ENCODE measurements around the gene C1orf115.
"Not testable (repeated sequence)": the region's sequence is repeated elsewhere in the genome, so short reads cannot be mapped to it uniquely, and the experiment has no call there.

C1orf115 gene

DNA sequence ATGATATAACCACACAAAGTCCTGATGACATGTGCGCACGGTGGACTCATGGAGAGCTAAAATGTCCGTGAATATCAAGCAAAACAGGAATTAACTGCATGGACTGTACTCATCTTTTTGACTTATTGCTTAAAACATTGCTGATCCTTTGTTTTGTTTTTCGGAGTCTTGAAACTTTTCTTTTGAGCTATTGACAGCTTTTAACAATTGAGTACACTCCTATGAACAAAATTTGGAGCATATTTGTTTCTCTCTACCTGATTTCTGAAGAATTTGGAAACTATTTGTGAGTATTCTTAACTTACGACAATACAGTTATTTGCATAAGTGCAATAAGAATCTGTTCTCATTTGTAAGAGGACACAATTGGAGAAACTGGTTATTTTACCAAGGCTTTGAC lies 25.8 kb downstream of the C1orf115 start:
- H3K9me3 ChIP-seq (ENCODE audit: control insufficient read depth in 5 of 5, low read length in 5 of 5); H3K4me3 ChIP-seq (ENCODE audit: low read depth in 1 of 5, low read length in 5 of 5); H3K27ac ChIP-seq (ENCODE audit: low read depth, low read length); H3K36me3 ChIP-seq (ENCODE audit: control insufficient read depth in 5 of 5, insufficient read depth in 5 of 5, low read length in 5 of 5); H3K9ac ChIP-seq (ENCODE audit: low read length in 5 of 5); H3K27me3 ChIP-seq (ENCODE audit: control insufficient read depth in 5 of 5, insufficient read depth in 4 of 5, low read length in 5 of 5); H3K4me1 ChIP-seq (ENCODE audit: control insufficient read depth in 5 of 5, insufficient read depth in 5 of 5, low read length in 5 of 5): not testable (repeated sequence)

DNA sequence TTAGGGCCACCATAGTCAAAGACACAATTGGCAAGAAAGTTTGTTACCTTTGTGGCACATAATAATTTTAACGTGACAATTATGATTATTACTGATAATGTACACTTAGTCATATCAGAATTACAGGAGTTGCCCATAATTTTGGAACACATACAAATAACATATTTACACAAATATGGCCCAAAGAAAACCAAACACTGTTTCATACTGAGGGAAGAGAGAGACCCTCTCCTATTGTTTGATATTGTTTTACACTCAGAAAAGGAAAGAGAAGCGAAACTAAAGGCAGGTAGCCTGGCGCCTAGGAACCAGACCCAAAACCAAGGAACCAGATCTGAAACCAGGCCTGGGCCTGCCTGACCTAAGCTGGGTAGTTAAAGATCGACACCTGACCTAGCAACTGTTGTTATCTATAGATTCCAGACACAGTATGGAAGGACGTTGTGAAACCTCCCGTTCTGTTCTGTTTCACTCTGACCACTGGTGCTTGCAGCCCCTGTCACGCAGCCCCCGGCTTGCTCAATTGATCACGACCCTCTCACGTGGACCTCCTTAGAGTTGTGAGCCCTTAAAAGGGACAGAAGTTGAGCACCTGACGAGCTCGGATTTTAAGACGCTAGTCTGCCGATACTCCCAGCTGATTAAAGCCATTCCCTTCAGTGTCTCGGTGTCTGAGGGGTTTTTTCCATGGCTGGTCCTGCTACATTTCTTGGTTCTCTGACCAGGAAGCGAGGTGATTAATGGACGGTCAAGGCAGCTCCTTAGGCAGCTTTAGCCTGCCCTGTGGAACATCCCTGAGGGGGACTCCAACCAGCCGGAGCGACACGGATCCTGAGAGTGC lies 27.9 kb downstream of the C1orf115 start:
- Histone ChIP-seq H3K36me3 (ENCODE audit: control insufficient read depth in 5 of 5, insufficient read depth in 5 of 5, low read length in 5 of 5) (no peaks in the 10 kb centered on the region), H3K27me3 (ENCODE audit: control insufficient read depth in 5 of 5, insufficient read depth in 4 of 5, low read length in 5 of 5) (no peaks in the 10 kb centered on the region), H3K27ac (ENCODE audit: low read depth, low read length) (no peak overlapping the region), H3K9ac (ENCODE audit: low read length in 5 of 5) (no peak overlapping the region), H3K9me3 (ENCODE audit: control insufficient read depth in 5 of 5, low read length in 5 of 5) (peaks cover 0 to 2% (median 0%) of the 10 kb centered on the region in 5 donors), H3K4me1 (ENCODE audit: control insufficient read depth in 5 of 5, insufficient read depth in 5 of 5, low read length in 5 of 5) (no peaks in the 10 kb centered on the region), H3K4me3 (ENCODE audit: low read depth in 1 of 5, low read length in 5 of 5) (no peak overlapping the region)

DNA sequence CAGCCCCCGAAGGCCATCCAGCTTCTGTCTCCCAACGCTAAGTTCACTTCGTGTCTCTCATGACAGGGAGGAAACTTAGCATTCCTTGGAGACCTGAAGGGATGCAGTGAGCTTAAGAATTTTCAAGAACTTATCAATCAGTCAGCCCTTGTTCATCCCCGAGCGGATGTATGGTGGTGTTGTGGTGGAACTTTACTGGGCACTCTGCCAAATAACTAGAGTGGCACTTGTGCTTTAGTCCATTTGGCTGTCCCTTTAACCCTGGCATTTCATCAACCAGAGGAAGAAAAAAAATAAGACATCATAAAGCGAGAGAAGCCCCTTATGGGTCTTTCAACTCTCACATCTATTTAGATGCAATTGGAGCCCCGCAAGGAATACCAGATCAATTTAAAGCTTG lies 31.1 kb downstream of the C1orf115 start:
- H3K27ac ChIP-seq (ENCODE audit: low read depth, low read length); H3K4me3 ChIP-seq (ENCODE audit: low read depth in 1 of 5, low read length in 5 of 5): not testable (repeated sequence)

DNA sequence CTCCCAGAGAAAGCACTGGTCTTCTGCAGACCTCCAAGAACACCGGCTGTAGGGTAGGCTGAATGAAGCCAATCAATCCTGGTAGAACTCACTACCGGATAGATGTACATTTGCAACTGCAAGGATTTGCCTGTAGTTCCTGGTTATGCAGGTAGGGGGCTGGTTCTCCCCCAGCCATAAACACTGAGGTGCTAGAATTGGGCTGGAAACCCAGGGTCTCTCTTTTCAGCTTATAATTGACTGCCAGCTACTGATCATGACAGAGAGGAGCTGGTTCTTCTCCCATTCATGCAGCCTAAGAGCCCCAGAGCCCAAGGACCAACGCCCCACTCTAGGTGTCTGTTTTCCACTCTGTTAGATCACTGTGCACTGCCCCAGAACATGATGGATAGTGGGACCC lies 36.5 kb downstream of the C1orf115 start:
- H3K36me3 ChIP-seq (ENCODE audit: control insufficient read depth in 5 of 5, insufficient read depth in 5 of 5, low read length in 5 of 5) = no peaks in the 10 kb centered on the region
- H3K27ac ChIP-seq (ENCODE audit: low read depth, low read length) = no peak overlapping the region
- H3K9me3 ChIP-seq (ENCODE audit: control insufficient read depth in 5 of 5, low read length in 5 of 5) = no peaks in the 10 kb centered on the region
- H3K27me3 ChIP-seq (ENCODE audit: control insufficient read depth in 5 of 5, insufficient read depth in 4 of 5, low read length in 5 of 5) = no peaks in the 10 kb centered on the region
- H3K9ac ChIP-seq (ENCODE audit: low read length in 5 of 5) = no peak overlapping the region
- no peak overlapping the region for H3K4me3 ChIP-seq (ENCODE audit: low read depth in 1 of 5, low read length in 5 of 5)
- H3K4me1 ChIP-seq (ENCODE audit: control insufficient read depth in 5 of 5, insufficient read depth in 5 of 5, low read length in 5 of 5) = peaks cover 0 to 16% (median 6%) of the 10 kb centered on the region in 5 donors

More for the DNA sequence above, 31.1 kb downstream of the C1orf115 start:
- H3K36me3 ChIP-seq (ENCODE audit: control insufficient read depth in 5 of 5, insufficient read depth in 5 of 5, low read length in 5 of 5); H3K4me1 ChIP-seq (ENCODE audit: control insufficient read depth in 5 of 5, insufficient read depth in 5 of 5, low read length in 5 of 5); H3K27me3 ChIP-seq (ENCODE audit: control insufficient read depth in 5 of 5, insufficient read depth in 4 of 5, low read length in 5 of 5); H3K9me3 ChIP-seq (ENCODE audit: control insufficient read depth in 5 of 5, low read length in 5 of 5); H3K9ac ChIP-seq (ENCODE audit: low read length in 5 of 5): not testable (repeated sequence)

DNA sequence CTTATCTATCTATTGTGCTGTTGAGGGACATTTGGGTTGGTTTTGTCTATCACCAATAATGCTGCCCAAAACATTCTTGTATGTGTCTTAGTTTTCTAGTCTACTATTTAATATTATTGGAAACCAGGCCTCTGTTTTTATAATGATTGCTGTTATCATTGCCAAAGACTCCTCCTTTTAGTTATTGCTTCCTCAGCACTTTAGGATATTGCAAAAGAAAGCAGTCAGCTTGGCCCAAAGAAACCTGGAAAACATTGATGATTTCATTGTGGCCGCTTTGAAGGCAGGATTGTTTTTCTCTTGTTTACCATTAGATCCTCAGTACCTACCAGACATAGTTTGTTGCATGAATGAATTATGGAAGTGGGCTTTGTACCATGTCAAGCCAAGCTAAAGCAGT lies 37.4 kb downstream of the C1orf115 start:
- H3K4me1 ChIP-seq (ENCODE audit: control insufficient read depth in 5 of 5, insufficient read depth in 5 of 5, low read length in 5 of 5) = peaks cover 1 to 23% (median 9%) of the 10 kb centered on the region in 5 donors
- no peak overlapping the region for H3K27ac ChIP-seq (ENCODE audit: low read depth, low read length)
- no peak overlapping the region for H3K4me3 ChIP-seq (ENCODE audit: low read depth in 1 of 5, low read length in 5 of 5)
- no peaks in the 10 kb centered on the region for H3K27me3 ChIP-seq (ENCODE audit: control insufficient read depth in 5 of 5, insufficient read depth in 4 of 5, low read length in 5 of 5)
- H3K9me3 ChIP-seq (ENCODE audit: control insufficient read depth in 5 of 5, low read length in 5 of 5) = no peaks in the 10 kb centered on the region
- no peaks in the 10 kb centered on the region for H3K36me3 ChIP-seq (ENCODE audit: control insufficient read depth in 5 of 5, insufficient read depth in 5 of 5, low read length in 5 of 5)
- no peak overlapping the region for H3K9ac ChIP-seq (ENCODE audit: low read length in 5 of 5)

DNA sequence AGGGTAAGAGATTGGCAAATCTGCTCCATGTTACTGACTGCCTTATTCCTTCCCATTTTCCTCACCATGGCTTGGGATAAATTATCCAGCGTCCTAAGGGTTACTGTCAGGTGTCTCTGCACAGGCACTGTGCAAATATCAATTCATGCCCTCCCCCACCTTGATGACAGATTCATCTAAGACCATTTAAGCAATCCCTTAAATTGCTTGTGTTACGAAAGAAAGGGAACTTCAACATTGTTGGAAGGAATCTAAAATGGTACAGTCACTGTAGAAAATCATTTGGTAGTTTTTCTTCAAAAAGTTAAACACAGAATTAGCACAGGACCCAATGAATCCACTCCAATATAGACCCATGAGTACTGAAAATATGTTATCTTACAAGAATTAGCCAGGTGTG lies 40.3 kb downstream of the C1orf115 start:
- Histone ChIP-seq H3K36me3 (ENCODE audit: control insufficient read depth in 5 of 5, insufficient read depth in 5 of 5, low read length in 5 of 5) (no peaks in the 10 kb centered on the region), H3K9me3 (ENCODE audit: control insufficient read depth in 5 of 5, low read length in 5 of 5) (no peaks in the 10 kb centered on the region), H3K27me3 (ENCODE audit: control insufficient read depth in 5 of 5, insufficient read depth in 4 of 5, low read length in 5 of 5) (no peaks in the 10 kb centered on the region), H3K27ac (ENCODE audit: low read depth, low read length) (peak overlapping the region; percentile 72), H3K4me3 (ENCODE audit: low read depth in 1 of 5, low read length in 5 of 5) (no peak overlapping the region), H3K4me1 (ENCODE audit: control insufficient read depth in 5 of 5, insufficient read depth in 5 of 5, low read length in 5 of 5) (peaks cover 5 to 31% (median 16%) of the 10 kb centered on the region in 5 donors), H3K9ac (ENCODE audit: low read length in 5 of 5) (no peak overlapping the region)

DNA sequence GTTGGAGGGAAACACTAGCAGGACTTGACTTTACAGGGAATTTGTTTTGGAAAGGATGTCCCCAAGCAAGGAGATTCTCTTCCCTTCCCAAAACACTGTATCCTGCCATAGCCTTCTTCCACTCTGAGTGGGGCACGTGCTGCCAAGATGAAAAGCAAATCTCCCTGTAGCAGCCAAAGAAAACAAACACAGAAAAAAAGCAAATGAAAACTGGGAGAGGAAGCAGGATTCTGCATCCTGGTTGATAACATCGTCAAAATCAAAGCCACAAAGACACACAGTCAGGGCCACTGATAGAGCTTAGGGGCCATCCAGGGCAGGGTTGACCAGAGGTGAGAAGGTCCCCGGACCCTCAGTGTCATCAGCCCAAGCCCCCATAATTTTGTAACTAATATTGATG lies 42.0 kb downstream of the C1orf115 start:
- Histone ChIP-seq H3K4me1 (ENCODE audit: control insufficient read depth in 5 of 5, insufficient read depth in 5 of 5, low read length in 5 of 5) (peaks cover 5 to 30% (median 16%) of the 10 kb centered on the region in 5 donors), H3K36me3 (ENCODE audit: control insufficient read depth in 5 of 5, insufficient read depth in 5 of 5, low read length in 5 of 5) (no peaks in the 10 kb centered on the region), H3K4me3 (ENCODE audit: low read depth in 1 of 5, low read length in 5 of 5) (peak overlapping the region in 2 of 5 donors; percentile 41 to 59), H3K27ac (ENCODE audit: low read depth, low read length) (peak overlapping the region; percentile 98), H3K27me3 (ENCODE audit: control insufficient read depth in 5 of 5, insufficient read depth in 4 of 5, low read length in 5 of 5) (no peaks in the 10 kb centered on the region), H3K9me3 (ENCODE audit: control insufficient read depth in 5 of 5, low read length in 5 of 5) (no peaks in the 10 kb centered on the region), H3K9ac (ENCODE audit: low read length in 5 of 5) (peak overlapping the region in 3 of 5 donors; percentile 49 to 75 (median 66))

DNA sequence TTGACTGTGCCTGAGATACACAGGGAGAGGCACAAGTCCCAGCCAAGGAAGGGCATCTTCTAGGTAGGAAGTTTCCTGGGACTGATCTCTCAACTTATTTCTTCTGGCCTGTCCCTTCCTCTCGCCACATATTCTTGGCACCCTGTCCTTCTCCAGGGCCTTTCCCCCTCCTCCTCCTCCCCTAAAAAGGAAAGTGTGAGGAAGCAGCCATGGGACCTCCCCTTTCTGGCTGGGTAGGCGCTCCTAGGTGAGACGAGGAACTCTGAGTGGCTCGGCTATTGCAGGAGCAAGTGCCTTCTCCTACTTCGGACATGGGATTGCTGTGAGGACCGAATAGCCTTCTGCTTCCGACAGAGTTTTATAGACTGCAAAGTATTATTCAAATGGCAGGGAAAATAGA lies 42.5 kb downstream of the C1orf115 start:
- no peaks in the 10 kb centered on the region for H3K36me3 ChIP-seq (ENCODE audit: control insufficient read depth in 5 of 5, insufficient read depth in 5 of 5, low read length in 5 of 5)
- peaks cover 5 to 26% (median 14%) of the 10 kb centered on the region in 5 donors for H3K4me1 ChIP-seq (ENCODE audit: control insufficient read depth in 5 of 5, insufficient read depth in 5 of 5, low read length in 5 of 5)
- no peaks in the 10 kb centered on the region for H3K9me3 ChIP-seq (ENCODE audit: control insufficient read depth in 5 of 5, low read length in 5 of 5)
- H3K27ac ChIP-seq (ENCODE audit: low read depth, low read length) = peak overlapping the region; percentile 98
- peak overlapping the region in 4 of 5 donors; percentile 5 to 75 (median 58) for H3K9ac ChIP-seq (ENCODE audit: low read length in 5 of 5)
- peak overlapping the region; percentile 23 to 70 (median 50) for H3K4me3 ChIP-seq (ENCODE audit: low read depth in 1 of 5, low read length in 5 of 5)
- no peaks in the 10 kb centered on the region for H3K27me3 ChIP-seq (ENCODE audit: control insufficient read depth in 5 of 5, insufficient read depth in 4 of 5, low read length in 5 of 5)

DNA sequence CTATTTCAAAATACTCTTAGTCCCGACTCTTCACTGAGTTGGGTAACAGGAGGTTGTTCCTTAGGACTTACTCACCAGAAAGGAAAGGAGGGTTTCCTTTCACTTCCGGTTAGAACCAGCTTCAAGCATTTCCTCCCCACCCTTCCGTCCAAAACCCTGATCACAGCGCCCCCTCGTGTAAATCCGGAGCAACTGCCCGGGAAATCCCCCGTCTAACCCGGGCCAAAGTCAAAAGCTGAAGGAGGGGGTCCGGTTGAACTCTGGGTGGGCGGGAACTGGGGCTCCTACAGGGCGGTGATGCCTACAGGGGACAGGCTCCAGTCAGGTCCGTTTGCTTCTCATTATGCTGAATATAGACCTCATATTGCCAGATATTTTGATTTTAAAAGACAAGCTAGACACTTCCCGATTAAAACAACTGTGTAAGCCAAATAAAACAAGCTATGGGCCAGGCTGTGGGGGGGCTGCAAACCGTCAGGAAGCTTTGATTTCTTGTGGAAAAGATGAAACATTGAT lies 43.0 kb downstream of the C1orf115 start:
- Histone ChIP-seq H3K4me3 (ENCODE audit: low read depth in 1 of 5, low read length in 5 of 5) (peak overlapping the region; percentile 23 to 70 (median 50)), H3K9me3 (ENCODE audit: control insufficient read depth in 5 of 5, low read length in 5 of 5) (no peaks in the 10 kb centered on the region), H3K36me3 (ENCODE audit: control insufficient read depth in 5 of 5, insufficient read depth in 5 of 5, low read length in 5 of 5) (no peaks in the 10 kb centered on the region), H3K27ac (ENCODE audit: low read depth, low read length) (peak overlapping the region; percentile 98), H3K27me3 (ENCODE audit: control insufficient read depth in 5 of 5, insufficient read depth in 4 of 5, low read length in 5 of 5) (no peaks in the 10 kb centered on the region), H3K9ac (ENCODE audit: low read length in 5 of 5) (peak overlapping the region in 4 of 5 donors; percentile 20 to 75 (median 46)), H3K4me1 (ENCODE audit: control insufficient read depth in 5 of 5, insufficient read depth in 5 of 5, low read length in 5 of 5) (peaks cover 5 to 26% (median 14%) of the 10 kb centered on the region in 5 donors)

DNA sequence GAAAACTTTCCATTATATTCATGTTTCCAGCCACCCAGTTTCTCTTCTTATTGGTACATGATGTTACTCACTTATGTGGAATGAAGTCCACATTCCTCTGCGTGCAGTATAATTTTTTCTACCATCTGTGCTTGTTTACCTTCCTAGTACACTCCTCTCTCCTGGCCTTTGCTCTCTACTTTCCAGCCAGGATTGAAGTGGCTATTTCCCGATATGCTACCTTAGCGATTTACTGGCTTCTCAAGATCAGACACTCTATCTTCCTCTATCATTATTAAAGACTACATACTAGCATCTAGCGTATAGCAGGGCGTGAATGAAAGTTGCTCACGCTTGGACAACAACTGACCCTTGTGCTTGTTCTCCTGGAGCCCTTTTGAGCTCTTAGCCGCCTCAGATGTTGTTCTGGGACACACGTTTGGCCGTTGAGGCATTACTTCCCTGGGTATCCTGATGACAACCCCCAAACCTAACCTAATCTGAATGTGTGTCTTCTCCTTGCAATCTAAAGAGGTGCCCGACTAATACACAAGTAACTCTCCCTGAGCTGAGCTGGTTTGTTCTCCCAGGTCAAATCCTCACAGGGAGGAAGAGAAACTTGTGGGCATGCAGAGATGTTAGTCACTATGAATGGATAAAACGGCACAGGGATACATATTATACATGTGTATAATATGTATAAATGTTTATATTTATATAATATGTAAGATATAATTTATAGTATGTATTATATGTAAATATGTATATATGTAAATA lies 44.6 kb downstream of the C1orf115 start:
- Histone ChIP-seq H3K4me3 (ENCODE audit: low read depth in 1 of 5, low read length in 5 of 5) (no peak overlapping the region), H3K9me3 (ENCODE audit: control insufficient read depth in 5 of 5, low read length in 5 of 5) (no peaks in the 10 kb centered on the region), H3K4me1 (ENCODE audit: control insufficient read depth in 5 of 5, insufficient read depth in 5 of 5, low read length in 5 of 5) (peaks cover 5 to 26% (median 14%) of the 10 kb centered on the region in 5 donors), H3K36me3 (ENCODE audit: control insufficient read depth in 5 of 5, insufficient read depth in 5 of 5, low read length in 5 of 5) (no peaks in the 10 kb centered on the region), H3K27me3 (ENCODE audit: control insufficient read depth in 5 of 5, insufficient read depth in 4 of 5, low read length in 5 of 5) (no peaks in the 10 kb centered on the region), H3K27ac (ENCODE audit: low read depth, low read length) (no peak overlapping the region), H3K9ac (ENCODE audit: low read length in 5 of 5) (no peak overlapping the region)

Measured in subcutaneous abdominal adipose tissue (tissue), 5 donors.